Natural killer cell (primary cell): ENCODE data around the gene AMMECR1L. TPM values are rescaled to one million over a fixed set of nuclear protein-coding genes. Genes with fewer than 3 reads are reported as not detected.

Experiments
- ATAC-seq, 3 donors: fragments of 150-1000 bp in 2 of 3; fragments of 200-7000 bp in 1 of 3; cut with Tn5 transposase; 1 replicate in 1 of 3; 2 replicates in 2 of 3; pipeline ENCODE4 v1.10.0; 2021; ENCODE audit warnings: mild to moderate bottlenecking in 2 of 3, moderate library complexity in 2 of 3
- DNase-seq, 2 donors: peaks; one replicate each; pipeline versions ENCODE4 v3.0.0 to v3.0.0-alpha.2; 2013 to 2021; ENCODE audit warnings: mixed read lengths in 1 of 2
- H3K27ac ChIP-seq: one replicate; pipeline ENCODE4 v1.5.1; 2013; ENCODE audit warnings: mild to moderate bottlenecking, low read length
- H3K27me3 ChIP-seq: one replicate; pipeline ENCODE4 v1.6.1; 2013; ENCODE audit warnings: low read length; ENCODE audit not compliant: control insufficient read depth, insufficient read depth
- H3K36me3 ChIP-seq: one replicate; pipeline ENCODE4 v1.6.1; 2013; ENCODE audit warnings: low read length; ENCODE audit not compliant: control insufficient read depth, insufficient read depth
- H3K4me1 ChIP-seq: one replicate; pipeline ENCODE4 v1.6.1; 2013; ENCODE audit warnings: low read length; ENCODE audit not compliant: control insufficient read depth, insufficient read depth
- H3K4me3 ChIP-seq: one replicate; pipeline ENCODE4 v1.5.1; 2013; ENCODE audit warnings: low read length
- H3K9me3 ChIP-seq: one replicate; pipeline ENCODE4 v1.6.1; 2013; ENCODE audit warnings: low read length; ENCODE audit not compliant: control insufficient read depth, insufficient read depth
- H3K27ac Mint-ChIP-seq, 2 donors: one replicate each; pipeline ENCODE4 v1.8.0; 2022; ENCODE audit warnings: mild to moderate bottlenecking in 2 of 2, mixed read lengths in 2 of 2, moderate library complexity in 1 of 2
- H3K27me3 Mint-ChIP-seq, 2 donors: one replicate each; pipeline ENCODE4 v1.8.0; 2022; ENCODE audit warnings: low read depth in 2 of 2, mixed read lengths in 2 of 2
- H3K36me3 Mint-ChIP-seq: one replicate; pipeline ENCODE4 v1.8.0; 2022; ENCODE audit warnings: mixed read lengths
- H3K4me1 Mint-ChIP-seq, 2 donors: one replicate each; pipeline ENCODE4 v1.8.0; 2022; ENCODE audit warnings: mixed read lengths in 2 of 2
- H3K4me3 Mint-ChIP-seq: one replicate; pipeline ENCODE4 v1.8.0; 2022; ENCODE audit warnings: mild to moderate bottlenecking, moderate library complexity, mixed read lengths
- H3K9me3 Mint-ChIP-seq, 2 donors: one replicate each; pipeline ENCODE4 v1.8.0; 2022; ENCODE audit warnings: mixed read lengths in 2 of 2
- CTCF ChIP-seq: fragments of 200-600 bp; IDR thresholded peaks from one replicate; pipeline ENCODE4 v1.8.0; 2022; ENCODE audit warnings: antibody characterized with exemption
- WGBS: methylation state at CpG from one replicate; pipeline ENCODE4 v1.1.7; 2013; ENCODE audit warnings: missing lambda C conversion rate; ENCODE audit not compliant: insufficient coverage; 5-methylcytosine and 5-hydroxymethylcytosine counted together
- intact Hi-C: fragments of 100-400 bp; cut with micrococcal nuclease; formaldehyde crosslinking; loops from one replicate; pipeline ENCODE4 v1.14.2; 2022
- total RNA-seq, 4 donors: library from RNA; stranded (reverse); fragments of 120-200 nt in 1 of 4; gene quantifications; one replicate each; pipeline versions ENCODE4 v1.2.3 to v1.2.4, GENCODE V29; 2013 to 2022

Gene AMMECR1L
- total RNA-seq, 3 donors from 2014 or later (not counting 1 experiment from before 2014, with no cell fraction given), result 12.0 to 17.3 (median 13.6) TPM

DNA sequence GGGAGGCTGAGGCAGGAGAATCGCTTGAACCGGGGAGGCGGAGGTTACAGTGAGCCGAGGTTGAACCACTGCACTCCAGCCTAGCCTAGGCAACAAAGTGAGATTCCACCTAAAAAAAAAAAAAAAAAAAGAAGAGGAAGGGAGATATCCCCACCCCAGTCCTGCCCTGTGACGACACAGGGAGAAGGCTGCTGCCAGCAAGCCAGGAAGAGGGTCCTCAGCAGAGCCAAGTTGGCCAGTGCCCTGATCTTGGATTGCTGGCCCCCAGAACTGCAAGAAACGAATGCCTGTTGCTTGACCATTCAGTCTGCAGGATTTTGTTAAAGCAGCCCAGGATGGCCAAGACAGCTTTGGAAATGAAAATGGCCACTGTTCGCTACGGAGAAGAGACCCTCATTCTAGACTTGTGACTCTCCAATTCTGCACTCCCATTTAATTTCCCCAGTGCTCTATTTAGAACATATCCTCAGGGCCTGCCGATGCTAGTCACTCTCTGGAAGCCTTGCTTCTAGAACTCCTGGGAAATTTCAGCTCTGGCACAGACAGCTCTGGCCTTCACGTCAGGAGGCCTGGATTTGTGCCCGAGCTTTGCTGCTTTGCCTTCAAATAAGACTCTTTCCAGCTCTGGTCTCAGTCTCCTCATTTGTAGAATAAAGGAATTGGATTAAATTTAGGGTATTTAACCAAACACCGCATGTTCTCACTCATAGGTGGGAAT lies 15.7 kb upstream of the AMMECR1L start:
- H3K27ac Mint-ChIP-seq, result no peak overlapping the region
- H3K4me3 ChIP-seq, result no peak overlapping the region
- intact Hi-C loops, result no loop called here

DNA sequence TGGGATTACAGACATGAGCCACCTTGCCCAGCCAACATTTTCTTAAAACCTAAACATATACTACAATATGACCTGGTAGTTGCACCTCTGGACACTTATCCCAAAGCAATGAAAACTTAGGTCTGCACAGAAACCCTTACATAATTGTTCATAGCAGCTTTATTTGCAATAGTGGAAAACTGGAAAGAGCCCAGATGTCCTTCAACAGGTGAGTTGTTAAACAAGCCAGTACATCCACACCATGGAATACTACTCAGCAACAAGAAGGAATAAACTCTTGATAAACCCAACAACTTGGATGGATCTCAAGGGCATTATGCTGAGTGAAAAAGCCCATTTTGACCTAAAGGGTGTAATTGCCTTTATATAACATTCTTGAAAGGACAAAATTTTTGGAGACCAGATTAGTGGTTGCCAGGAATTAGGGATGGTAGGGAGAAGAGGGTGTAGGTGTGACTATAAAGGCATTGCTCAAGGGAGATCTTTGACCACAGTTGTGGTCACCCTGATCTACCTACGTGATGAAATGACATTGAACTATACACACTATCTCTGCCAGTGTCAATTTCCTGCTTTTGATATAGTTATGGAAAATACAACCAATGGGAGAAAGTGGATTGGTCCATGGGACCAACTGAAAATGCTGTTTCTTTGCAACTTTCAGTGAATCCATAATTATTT lies 11.9 kb upstream of the AMMECR1L start:
- Mint-ChIP-seq H3K27ac (no peak overlapping the region), H3K4me3 (no peak overlapping the region), H3K27me3 (no peaks in the 10 kb centered on the region), H3K36me3 (no peaks in the 10 kb centered on the region), H3K9me3 (no peaks in the 10 kb centered on the region), H3K4me1 (no peaks in the 10 kb centered on the region)
- DNase-seq, result no peak
- ATAC-seq, result no peak
- Histone ChIP-seq H3K4me3 (no peak overlapping the region), H3K27ac (no peak overlapping the region), H3K4me1 (no peaks in the 10 kb centered on the region), H3K27me3 (no peaks in the 10 kb centered on the region), H3K9me3 (no peaks in the 10 kb centered on the region), H3K36me3 (no peaks in the 10 kb centered on the region)
- no peak for TF ChIP-seq CTCF
- intact Hi-C loops, result no loop called here
- no CpG with 5 or more reads among the region's 1 CpG for WGBS

More for the DNA sequence above, 15.7 kb upstream of the AMMECR1L start:
- no peak overlapping the region for H3K27ac ChIP-seq
- no peaks in the 10 kb centered on the region for H3K4me1 ChIP-seq
- no peaks in the 10 kb centered on the region for H3K27me3 ChIP-seq
- H3K9me3 Mint-ChIP-seq, result no peaks in the 10 kb centered on the region
- peaks cover 0 to 6% of the 10 kb centered on the region in 2 donors for H3K27me3 Mint-ChIP-seq
- H3K36me3 Mint-ChIP-seq, result no peaks in the 10 kb centered on the region
- ATAC-seq (no peak), DNase-seq (no peak)
- no peaks in the 10 kb centered on the region for H3K36me3 ChIP-seq
- no peak for TF ChIP-seq CTCF
- WGBS, result 95% methylated on average over 11 of the region's 12 CpGs
- H3K4me1 Mint-ChIP-seq, result no peaks in the 10 kb centered on the region
- H3K4me3 Mint-ChIP-seq, result no peak overlapping the region
- H3K9me3 ChIP-seq, result no peaks in the 10 kb centered on the region

- Mint-ChIP-seq H3K36me3 (no peaks in the 10 kb centered on the region), H3K27me3 (no peaks in the 10 kb centered on the region), H3K4me3 (no peak overlapping the region), H3K27ac (no peak overlapping the region), H3K4me1 (no peaks in the 10 kb centered on the region), H3K9me3 (no peaks in the 10 kb centered on the region)
- 90% methylated on average over 4 of the region's 5 CpGs for WGBS
- H3K4me3 ChIP-seq, result no peak overlapping the region
- no peaks in the 10 kb centered on the region for H3K36me3 ChIP-seq
- DNase-seq (no peak), ATAC-seq (no peak)
- H3K4me1 ChIP-seq, result no peaks in the 10 kb centered on the region
- no peak overlapping the region for H3K27ac ChIP-seq
- intact Hi-C loops, result no loop called here
- no peaks in the 10 kb centered on the region for H3K27me3 ChIP-seq
- H3K9me3 ChIP-seq, result no peaks in the 10 kb centered on the region
- no peak for TF ChIP-seq CTCF
Observed at GRCh38 chr2:127893494-127893893, 7.7 kb upstream of the AMMECR1L start.
